ENCODE results near the gene TSPAN14.

TSPAN14 gene

GRCh38 chr10:80526742-80527141 is 72.6 kb downstream of the TSPAN14 start:
- Histone ChIP-seq H3K79me2 (ENCODE audit: insufficient read depth, low read length) (no peaks in the 10 kb centered on the region), H3K4me3 (ENCODE audit: low read depth, low read length, poor library complexity, severe bottlenecking) (no peak overlapping the region), H3K27me3 (ENCODE audit: insufficient read depth, low read length) (no peaks in the 10 kb centered on the region), H3K9me3 (ENCODE audit: low read length) (no peaks in the 10 kb centered on the region), H3K9ac (ENCODE audit: low read length) (no peak overlapping the region), H3K36me3 (ENCODE audit: insufficient read depth, low read length) (no peaks in the 10 kb centered on the region), H3K4me1 (ENCODE audit: insufficient read depth, low read length, severe bottlenecking) (no peaks in the 10 kb centered on the region), H3K4me2 (ENCODE audit: low read length) (no peak overlapping the region), H3F3A (ENCODE audit: insufficient read depth, low read length) (no peaks in the 10 kb centered on the region), H3K9me2 (ENCODE audit: low read depth, low read length) (no peaks in the 10 kb centered on the region), H4K20me1 (ENCODE audit: insufficient read depth, low read length) (no peaks in the 10 kb centered on the region), H2AFZ (ENCODE audit: low read length) (no peak overlapping the region), H3K27ac (ENCODE audit: low read depth, low read length, poor library complexity, severe bottlenecking) (no peak overlapping the region)
- no peak for TF ChIP-seq CTCF (IDR thresholded peaks at IDR 0.05; ENCODE audit: low read length)
- no peak for TF ChIP-seq EZH2 (IDR thresholded peaks at IDR 0.05; ENCODE audit: borderline replicate concordance, low read length)

- no peak overlapping the region for H2AFZ ChIP-seq (ENCODE audit: low read length)
- no peak overlapping the region for H3K4me3 ChIP-seq (ENCODE audit: low read depth, low read length, poor library complexity, severe bottlenecking)
- H4K20me1 ChIP-seq (ENCODE audit: insufficient read depth, low read length): no peaks in the 10 kb centered on the region
- H3K9me2 ChIP-seq (ENCODE audit: low read depth, low read length): no peaks in the 10 kb centered on the region
- no peaks in the 10 kb centered on the region for H3K9me3 ChIP-seq (ENCODE audit: low read length)
- H3K27ac ChIP-seq (ENCODE audit: low read depth, low read length, poor library complexity, severe bottlenecking): no peak overlapping the region
- no peaks in the 10 kb centered on the region for H3K4me1 ChIP-seq (ENCODE audit: insufficient read depth, low read length, severe bottlenecking)
- TF ChIP-seq EZH2 (IDR thresholded peaks at IDR 0.05; ENCODE audit: borderline replicate concordance, low read length): no peak
- no peak for TF ChIP-seq CTCF (IDR thresholded peaks at IDR 0.05; ENCODE audit: low read length)
- no peak overlapping the region for H3K9ac ChIP-seq (ENCODE audit: low read length)
- H3F3A ChIP-seq (ENCODE audit: insufficient read depth, low read length): no peaks in the 10 kb centered on the region
- no peaks in the 10 kb centered on the region for H3K36me3 ChIP-seq (ENCODE audit: insufficient read depth, low read length)
- H3K4me2 ChIP-seq (ENCODE audit: low read length): no peak overlapping the region
- no peaks in the 10 kb centered on the region for H3K27me3 ChIP-seq (ENCODE audit: insufficient read depth, low read length)
- no peaks in the 10 kb centered on the region for H3K79me2 ChIP-seq (ENCODE audit: insufficient read depth, low read length)
Observed at GRCh38 chr10:80528185-80528700, 74.1 kb downstream of the TSPAN14 start.

- Histone ChIP-seq H3K9me2 (ENCODE audit: low read depth, low read length) (no peaks in the 10 kb centered on the region), H3K4me3 (ENCODE audit: low read depth, low read length, poor library complexity, severe bottlenecking) (no peak overlapping the region), H3K79me2 (ENCODE audit: insufficient read depth, low read length) (no peaks in the 10 kb centered on the region), H3K36me3 (ENCODE audit: insufficient read depth, low read length) (no peaks in the 10 kb centered on the region), H3K27me3 (ENCODE audit: insufficient read depth, low read length) (no peaks in the 10 kb centered on the region), H3K9me3 (ENCODE audit: low read length) (no peaks in the 10 kb centered on the region), H3K4me1 (ENCODE audit: insufficient read depth, low read length, severe bottlenecking) (no peaks in the 10 kb centered on the region), H3K9ac (ENCODE audit: low read length) (no peak overlapping the region), H3K4me2 (ENCODE audit: low read length) (no peak overlapping the region), H4K20me1 (ENCODE audit: insufficient read depth, low read length) (no peaks in the 10 kb centered on the region), H2AFZ (ENCODE audit: low read length) (no peak overlapping the region), H3K27ac (ENCODE audit: low read depth, low read length, poor library complexity, severe bottlenecking) (no peak overlapping the region), H3F3A (ENCODE audit: insufficient read depth, low read length) (no peaks in the 10 kb centered on the region)
- TF ChIP-seq CTCF (IDR thresholded peaks at IDR 0.05; ENCODE audit: low read length) (no peak), EZH2 (IDR thresholded peaks at IDR 0.05; ENCODE audit: borderline replicate concordance, low read length) (no peak)
Observed at GRCh38 chr10:80528901-80529300, 74.8 kb downstream of the TSPAN14 start.

Data from OCI-LY1 (cell line).